HG03521 (cell line): Measurements from ENCODE around the gene ZPBP2.
"Not testable (repeated sequence)": the region's sequence is repeated elsewhere in the genome, so short reads cannot be mapped to it uniquely, and the experiment has no call there.

Source experiments
- ATAC-seq: cut with Tn5 transposase; IDR thresholded peaks from one replicate; pipeline ENCODE4 v1.9.1; 2021; ENCODE audit warnings: mild to moderate bottlenecking, moderate library complexity; ENCODE audit not compliant: unreplicated experiment

Gene ZPBP2

GRCh38 chr17:39854909-39855308, 13.1 kb upstream of the ZPBP2 start:
- no peak for ATAC-seq

- not testable (repeated sequence) for ATAC-seq
Observed at GRCh38 chr17:39855911-39856649, 11.9 kb upstream of the ZPBP2 start.

- ATAC-seq: no peak
Observed at GRCh38 chr17:39861235-39861634, 6.8 kb upstream of the ZPBP2 start.

- ATAC-seq: no peak
Observed at GRCh38 chr17:39863244-39863917, 4.6 kb upstream of the ZPBP2 start.

- ATAC-seq: peak; percentile 35
Observed at GRCh38 chr17:39863918-39864746, 3.9 kb upstream of the ZPBP2 start, which contains the start of gene IKZF3. Gene IKZF3 (minus strand): TSS chr17:39864312. CDS start chr17:39864126, 186 bp downstream.

- ATAC-seq: no peak
Observed at GRCh38 chr17:39866013-39866730, 1.8 kb upstream of the ZPBP2 start.

GRCh38 chr17:39867084-39867879, 720 bp upstream of the ZPBP2 start:
- peak; percentile 45 for ATAC-seq

GRCh38 chr17:39868554-39868942, 546 bp downstream of the ZPBP2 start:
- no peak for ATAC-seq

- ATAC-seq: no peak
Observed at GRCh38 chr17:39870776-39871175, 2.8 kb downstream of the ZPBP2 start.

- ATAC-seq: no peak
Observed at GRCh38 chr17:39871801-39872200, 3.8 kb downstream of the ZPBP2 start.

GRCh38 chr17:39872751-39873150, 4.7 kb downstream of the ZPBP2 start:
- no peak for ATAC-seq

GRCh38 chr17:39886102-39886501, 18.1 kb downstream of the ZPBP2 start:
- ATAC-seq: not testable (repeated sequence)

- ATAC-seq: no peak
Observed at GRCh38 chr17:39887078-39887477, 19.1 kb downstream of the ZPBP2 start.

GRCh38 chr17:39889200-39889599, 21.2 kb downstream of the ZPBP2 start:
- ATAC-seq: no peak

GRCh38 chr17:39894681-39895376, 26.8 kb downstream of the ZPBP2 start:
- no peak for ATAC-seq

GRCh38 chr17:39898088-39898487, 30.1 kb downstream of the ZPBP2 start:
- no peak for ATAC-seq

GRCh38 chr17:39899215-39899614, 31.2 kb downstream of the ZPBP2 start:
- ATAC-seq: no peak

GRCh38 chr17:39902027-39902426, 34.0 kb downstream of the ZPBP2 start:
- ATAC-seq: not testable (repeated sequence)

GRCh38 chr17:39903158-39903884, 35.3 kb downstream of the ZPBP2 start:
- ATAC-seq: no peak
